Measurements from ENCODE around the gene PPP1R9B.

Gene PPP1R9B

GRCh38 chr17:50090971-50091917 is 59.2 kb downstream of the PPP1R9B start:
- DNase-seq (ENCODE audit: extremely low spot score) = no peak
- POLR2A ChIA-PET = no interaction called here
- TF ChIP-seq CTCF (IDR thresholded peaks at IDR 0.05; ENCODE audit: control extremely low read depth, extremely low read depth, low read depth, missing control alignments) = no peak
- CTCF ChIA-PET = interaction anchor here (1.0 to 15.6 kb wide), 8 partner anchors 24 to 93 kb away, joined by 3 to 246 read pairs (median 21); partner anchors contain the start of gene ITGA3

GRCh38 chr17:50090071-50090470 is 60.4 kb downstream of the PPP1R9B start:
- no peak for DNase-seq (ENCODE audit: extremely low spot score)
- TF ChIP-seq CTCF (IDR thresholded peaks at IDR 0.05; ENCODE audit: control extremely low read depth, extremely low read depth, low read depth, missing control alignments) = no peak
- ChIA-PET CTCF (interaction anchor here (0.9 to 6.6 kb wide), 5 partner anchors 10 to 92 kb away, joined by 3 to 75 read pairs (median 5); no protein-coding TSS in a partner anchor), POLR2A (no interaction called here)

- TF ChIP-seq CTCF (IDR thresholded peaks at IDR 0.05; ENCODE audit: control extremely low read depth, extremely low read depth, low read depth, missing control alignments) = no peak
- ChIA-PET POLR2A (no interaction called here), CTCF (interaction anchor here (3.2 to 6.6 kb wide), 2 partner anchors 60 kb away, joined by 70 to 75 read pairs; no protein-coding TSS in a partner anchor)
- no peak for DNase-seq (ENCODE audit: extremely low spot score)
Measured at GRCh38 chr17:50088952-50089825, 61.3 kb downstream of the PPP1R9B start.

- ChIA-PET POLR2A (no interaction called here), CTCF (interaction anchor here (0.7 to 3.2 kb wide), 39 partner anchors 8 to 312 kb away, joined by 3 to 70 read pairs (median 4); partner anchors contain the start of gene ITGA3)
- no peak for DNase-seq (ENCODE audit: extremely low spot score)
- no peak for TF ChIP-seq CTCF (IDR thresholded peaks at IDR 0.05; ENCODE audit: control extremely low read depth, extremely low read depth, low read depth, missing control alignments)
Measured at GRCh38 chr17:50087912-50088405, 62.5 kb downstream of the PPP1R9B start.

- TF ChIP-seq CTCF (IDR thresholded peaks at IDR 0.05; ENCODE audit: control extremely low read depth, extremely low read depth, low read depth, missing control alignments) = peak; percentile 99
- peak; percentile 88 for DNase-seq (ENCODE audit: extremely low spot score)
- POLR2A ChIA-PET = no interaction called here
- CTCF ChIA-PET = interaction anchor here (0.7 to 3.2 kb wide), 41 partner anchors 9 to 311 kb away, joined by 3 to 70 read pairs (median 4); partner anchors contain the start of gene ITGA3
Measured at GRCh38 chr17:50087246-50087911, 63.1 kb downstream of the PPP1R9B start.

Measured in GM10248 (cell line).